Measurements from ENCODE around the gene UBASH3B. TPM values are rescaled to one million over a fixed set of nuclear protein-coding genes. Genes with fewer than 3 reads are reported as not detected.

The UBASH3B gene
- total RNA-seq, 4 donors from 2014 or later, result 1.8 to 6.6 (median 3.4) TPM

DNA sequence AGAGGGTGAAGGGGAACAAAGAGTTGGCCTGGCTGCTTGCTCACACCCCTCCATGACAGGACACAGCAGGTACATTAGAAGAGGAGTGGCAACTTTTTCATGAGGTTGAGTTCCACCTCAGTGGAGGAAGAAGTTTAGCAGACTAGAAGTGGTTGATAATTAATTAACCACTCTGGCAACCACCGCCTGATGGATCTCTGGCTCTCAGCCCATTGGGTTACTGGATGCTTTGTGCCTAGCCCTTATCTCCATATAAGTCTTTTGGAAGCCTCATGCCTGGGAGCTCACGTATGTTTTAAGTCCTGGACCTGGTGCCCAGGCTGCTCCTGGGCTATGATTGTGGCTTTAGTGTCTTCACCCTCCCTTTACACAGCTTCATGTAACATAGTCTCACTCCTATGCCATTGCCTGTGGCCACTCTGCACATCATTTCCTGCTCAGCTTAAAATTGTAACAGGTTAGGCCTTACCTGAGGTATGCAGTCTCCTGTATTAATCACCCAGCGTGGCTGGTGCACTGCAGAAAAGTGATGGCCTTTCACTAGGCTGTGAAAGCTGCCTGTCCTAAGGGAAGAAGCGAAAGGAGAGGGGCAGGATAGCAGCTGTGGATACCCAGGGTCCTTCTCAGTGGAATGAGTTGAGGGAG is 110.1 kb downstream of the UBASH3B start:
- H3K9me3 ChIP-seq, result no peaks in the 10 kb centered on the region
- TF ChIP-seq EP300 (IDR thresholded peaks at IDR 0.05) (no peak), POLR2A (IDR thresholded peaks at IDR 0.05) (no peak)
- TF ChIP-seq, protein P1, sequence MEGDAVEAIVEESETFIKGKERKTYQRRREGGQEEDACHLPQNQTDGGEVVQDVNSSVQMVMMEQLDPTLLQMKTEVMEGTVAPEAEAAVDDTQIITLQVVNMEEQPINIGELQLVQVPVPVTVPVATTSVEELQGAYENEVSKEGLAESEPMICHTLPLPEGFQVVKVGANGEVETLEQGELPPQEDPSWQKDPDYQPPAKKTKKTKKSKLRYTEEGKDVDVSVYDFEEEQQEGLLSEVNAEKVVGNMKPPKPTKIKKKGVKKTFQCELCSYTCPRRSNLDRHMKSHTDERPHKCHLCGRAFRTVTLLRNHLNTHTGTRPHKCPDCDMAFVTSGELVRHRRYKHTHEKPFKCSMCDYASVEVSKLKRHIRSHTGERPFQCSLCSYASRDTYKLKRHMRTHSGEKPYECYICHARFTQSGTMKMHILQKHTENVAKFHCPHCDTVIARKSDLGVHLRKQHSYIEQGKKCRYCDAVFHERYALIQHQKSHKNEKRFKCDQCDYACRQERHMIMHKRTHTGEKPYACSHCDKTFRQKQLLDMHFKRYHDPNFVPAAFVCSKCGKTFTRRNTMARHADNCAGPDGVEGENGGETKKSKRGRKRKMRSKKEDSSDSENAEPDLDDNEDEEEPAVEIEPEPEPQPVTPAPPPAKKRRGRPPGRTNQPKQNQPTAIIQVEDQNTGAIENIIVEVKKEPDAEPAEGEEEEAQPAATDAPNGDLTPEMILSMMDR (IDR thresholded peaks at IDR 0.05), result no peak
- H3K27ac ChIP-seq, result no peak overlapping the region
- no peaks in the 10 kb centered on the region for H3K36me3 ChIP-seq
- H3K27me3 ChIP-seq, result no peaks in the 10 kb centered on the region
- H3K4me1 ChIP-seq, result no peaks in the 10 kb centered on the region
- 53% methylated on average over 2 of the region's 4 CpGs; no CpG with 5 or more reads in 1 of the 2 donors for WGBS, 2 donors (ENCODE audit: low coverage in 1 of 2)
- no peak overlapping the region for H3K4me3 ChIP-seq
- no peak for ATAC-seq

DNA sequence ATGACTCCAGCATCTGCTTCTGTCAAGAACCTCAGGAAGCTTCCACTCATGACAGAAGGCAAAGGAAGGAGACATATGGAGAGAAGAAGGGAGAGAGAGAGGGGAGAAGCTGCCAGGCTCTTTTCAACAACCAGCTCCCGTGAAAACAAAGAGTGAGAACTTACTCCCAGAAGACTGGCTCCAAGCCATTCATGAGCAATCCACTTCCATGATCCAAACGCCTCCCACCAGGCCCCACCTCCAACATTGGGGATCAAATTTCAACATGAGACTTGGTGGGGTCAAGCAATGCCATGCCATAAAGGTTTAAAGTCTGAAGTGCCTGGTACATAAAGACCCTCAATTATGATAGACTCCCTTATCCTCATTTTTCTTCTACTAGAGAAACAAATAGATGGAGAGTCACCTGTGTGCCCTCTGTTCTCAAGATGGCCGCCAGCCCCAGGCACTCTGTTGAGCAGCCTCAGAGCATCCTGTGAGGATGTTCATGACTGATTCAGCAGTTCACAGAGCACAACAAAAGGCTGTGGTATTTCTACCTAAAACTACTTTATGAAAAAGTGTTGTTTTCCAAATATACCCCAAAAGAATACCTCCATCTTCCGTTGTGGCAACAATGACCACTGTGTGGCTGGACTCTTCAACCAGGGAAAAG is 113.7 kb downstream of the UBASH3B start:
- TF ChIP-seq, protein P1 (IDR thresholded peaks at IDR 0.05), result no peak
- TF ChIP-seq POLR2AphosphoS5 (IDR thresholded peaks at IDR 0.05), result no peak
- TF ChIP-seq EP300 (IDR thresholded peaks at IDR 0.05), result no peak
- no peak for TF ChIP-seq POLR2A (IDR thresholded peaks at IDR 0.05)
- no peak for ATAC-seq
- Histone ChIP-seq H3K4me1 (no peaks in the 10 kb centered on the region), H3K36me3 (no peaks in the 10 kb centered on the region), H3K27ac (no peak overlapping the region), H3K27me3 (peaks cover 14% of the 10 kb centered on the region), H3K4me3 (no peak overlapping the region), H3K9me3 (no peaks in the 10 kb centered on the region)
- whole genome bisulfite sequencing, 2 donors (ENCODE audit: low coverage in 1 of 2), result 73 to 90% methylated on average over 2 to 3 of the region's 4 CpGs

DNA sequence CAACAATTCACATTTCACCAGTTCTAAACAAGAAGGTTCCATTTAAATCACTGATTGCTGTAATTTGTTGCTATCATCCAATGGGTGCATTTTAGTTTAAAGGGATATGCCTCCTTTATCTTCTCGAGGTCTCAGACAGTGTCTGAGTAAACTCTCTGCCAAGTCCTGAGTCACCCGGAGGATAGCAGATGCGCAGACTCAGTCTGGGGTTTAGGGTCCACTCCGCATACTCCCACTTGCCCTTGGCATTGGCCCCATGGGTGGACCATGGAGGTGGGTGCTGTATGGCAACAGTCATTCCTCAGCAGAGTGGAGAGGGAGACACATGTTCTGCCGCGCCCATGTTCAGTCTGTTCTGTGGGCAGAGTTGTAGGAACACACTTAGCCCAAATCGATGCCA is 117.4 kb downstream of the UBASH3B start:
- TF ChIP-seq, protein P1 (IDR thresholded peaks at IDR 0.05), result no peak
- no peak overlapping the region for H3K27ac ChIP-seq
- no peaks in the 10 kb centered on the region for H3K9me3 ChIP-seq
- H3K36me3 ChIP-seq, result no peaks in the 10 kb centered on the region
- 38 to 67% methylated on average over 1 of the region's 7 CpGs for WGBS, 2 donors (ENCODE audit: low coverage in 1 of 2)
- no peaks in the 10 kb centered on the region for H3K4me1 ChIP-seq
- H3K27me3 ChIP-seq, result peaks cover 26% of the 10 kb centered on the region
- H3K4me3 ChIP-seq, result no peak overlapping the region
- no peak for ATAC-seq

DNA sequence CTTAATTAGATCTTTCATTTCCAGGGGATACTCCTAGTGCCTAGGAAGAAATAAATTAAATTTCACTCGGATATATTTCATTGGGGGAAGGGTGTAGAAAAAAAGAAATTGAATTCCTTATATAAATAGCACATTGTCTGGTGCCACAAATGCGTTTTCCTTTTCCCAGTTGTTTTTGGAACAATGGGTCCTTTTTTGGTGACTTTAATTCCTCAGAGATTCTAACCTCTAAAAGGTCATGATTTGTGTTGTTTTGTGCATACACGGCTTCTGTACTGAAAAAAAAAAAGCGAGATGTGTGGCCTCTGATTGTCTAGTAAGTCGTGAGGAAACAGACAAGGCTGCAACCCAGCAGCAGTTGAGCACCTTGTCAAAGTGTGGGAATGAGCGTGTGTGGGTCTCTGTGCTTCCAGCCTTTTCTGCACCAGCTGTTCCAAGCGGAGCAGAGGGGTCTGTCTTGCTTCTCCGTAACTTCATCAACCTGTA is 118.3 kb downstream of the UBASH3B start:
- no peak overlapping the region for H3K4me3 ChIP-seq
- ATAC-seq, result no peak
- WGBS, 2 donors (ENCODE audit: low coverage in 1 of 2), result 18 to 63% methylated on average over 3 to 8 of the region's 8 CpGs

More for the DNA sequence above, 118.3 kb downstream of the UBASH3B start:
- Histone ChIP-seq H3K4me1 (no peaks in the 10 kb centered on the region), H3K9me3 (no peaks in the 10 kb centered on the region), H3K36me3 (no peaks in the 10 kb centered on the region), H3K27me3 (peaks cover 26% of the 10 kb centered on the region), H3K27ac (no peak overlapping the region)
- TF ChIP-seq, protein P1 (IDR thresholded peaks at IDR 0.05), result no peak
- no peak for TF ChIP-seq POLR2A (IDR thresholded peaks at IDR 0.05)
- TF ChIP-seq EP300 (IDR thresholded peaks at IDR 0.05), result no peak
- TF ChIP-seq POLR2AphosphoS5 (IDR thresholded peaks at IDR 0.05), result no peak

All from gastroesophageal sphincter (tissue), 4 donors.